Measurements from ENCODE around the gene ADAMTS9.

GRCh38 chr3:64620020-64620419 lies 67.8 kb downstream of the ADAMTS9 start:
- no peak for TF ChIP-seq CTCF (IDR thresholded peaks at IDR 0.05)
- TF ChIP-seq EP300 (IDR thresholded peaks at IDR 0.05) = no peak
- TF ChIP-seq POLR2A (IDR thresholded peaks at IDR 0.05) = no peak
